Upper lobe of left lung (tissue), 6 donors: ENCODE results near the gene PHKB. TPM values are rescaled to one million over a fixed set of nuclear protein-coding genes. Genes with fewer than 3 reads are reported as not detected.

Source experiments
- ATAC-seq, 2 donors: fragments of 200-7000 bp; cut with Tn5 transposase; one replicate each; pipeline ENCODE4 v1.9.1; 2022; ENCODE audit warnings: mild to moderate bottlenecking in 2 of 2, moderate library complexity in 2 of 2; ENCODE audit not compliant: low FRiP score in 2 of 2
- DNase-seq, 2 donors: peaks; one replicate each; pipeline ENCODE4 v3.0.0-alpha.2; 2019 to 2020
- H3K27ac ChIP-seq, 4 donors: fragments of 200-600 bp; sonication (generic); one replicate each; pipeline ENCODE4 v1.5.1; 2016 to 2019
- H3K27me3 ChIP-seq, 4 donors: fragments of 200-600 bp; sonication (generic); one replicate each; pipeline ENCODE4 v1.5.1; 2017 to 2019
- H3K36me3 ChIP-seq, 4 donors: fragments of 200-600 bp; sonication (generic); one replicate each; pipeline ENCODE4 v1.5.1; 2016 to 2019
- H3K4me1 ChIP-seq, 4 donors: fragments of 200-600 bp; sonication (generic); one replicate each; pipeline ENCODE4 v1.5.1; 2018 to 2019
- H3K4me3 ChIP-seq, 4 donors: fragments of 200-600 bp; sonication (generic); one replicate each; pipeline ENCODE4 v1.5.1; 2017 to 2019; ENCODE audit warnings: mild to moderate bottlenecking in 2 of 4, moderate library complexity in 1 of 4
- H3K9me3 ChIP-seq, 4 donors: fragments of 200-600 bp; sonication (generic); one replicate each; pipeline ENCODE4 v1.5.1; 2018 to 2019
- CTCF ChIP-seq, 6 experiments: fragments of 450-650 bp in 4 of 6; fragments of 200-600 bp in 2 of 6; sonication (generic) in 2 of 6; IDR thresholded peaks; one replicate each; pipeline ENCODE4 v1.5.1; 2016 to 2019; ENCODE audit warnings: antibody characterized with exemption in 6 of 6
- EP300 ChIP-seq, 4 donors: sonication (generic); formaldehyde crosslinking; IDR thresholded peaks; one replicate each; pipeline ENCODE4 v1.5.1; 2017; ENCODE audit warnings: antibody characterized with exemption in 4 of 4, control low read depth in 2 of 4
- POLR2A ChIP-seq, 4 donors: fragments of 450-650 bp; IDR thresholded peaks; one replicate each; pipeline ENCODE4 v1.5.1; 2016 to 2017; ENCODE audit warnings: antibody characterized with exemption in 4 of 4, mild to moderate bottlenecking in 2 of 4
- POLR2AphosphoS5 ChIP-seq, 2 donors: sonication (generic); formaldehyde crosslinking; IDR thresholded peaks; one replicate each; pipeline ENCODE4 v1.5.1; 2017; ENCODE audit warnings: antibody characterized with exemption in 2 of 2
- WGBS, 2 donors: methylation state at CpG; one replicate each; pipeline ENCODE4 v1.1.5; 2017 to 2018; 5-methylcytosine and 5-hydroxymethylcytosine counted together
- total RNA-seq, 6 donors: library from RNA; depleted of rRNA in 4 of 6; stranded (reverse); fragments of >200 nt in 4 of 6; gene quantifications; one replicate each; pipeline versions ENCODE4 v1.1.0 to v1.2.1, GENCODE V29; 2016 to 2021
- donor health status: DM: no; HTN: no; CAD: no; lungs with moderate emphysema.
- donor health status: DM: no; HTN: yes; CAD: no; lungs with severe emphysema.

PHKB gene
- total RNA-seq, 6 donors from 2014 or later: 63.0 to 135 (median 78.5) TPM

- ATAC-seq: no peak
- Histone ChIP-seq H3K36me3 (peaks cover 6 to 53% (median 28%) of the 10 kb centered on the region in 4 donors), H3K9me3 (no peaks in the 10 kb centered on the region), H3K4me3 (no peak overlapping the region), H3K4me1 (peaks cover 0 to 8% (median 0%) of the 10 kb centered on the region in 4 donors), H3K27ac (no peak overlapping the region), H3K27me3 (no peaks in the 10 kb centered on the region)
- DNase-seq: no peak
- WGBS, 2 donors: 77 to 86% methylated on average over 3 of the region's 3 CpGs
- no peak for TF ChIP-seq CTCF (IDR thresholded peaks at IDR 0.05)
- TF ChIP-seq EP300 (IDR thresholded peaks at IDR 0.05): no peak
- no peak for TF ChIP-seq POLR2AphosphoS5 (IDR thresholded peaks at IDR 0.05)
- TF ChIP-seq POLR2A (IDR thresholded peaks at IDR 0.05): no peak
Measured at GRCh38 chr16:47448830-47449575, 12.1 kb upstream of the PHKB start.

GRCh38 chr16:47449788-47450187 lies 11.3 kb upstream of the PHKB start:
- no peak for ATAC-seq

GRCh38 chr16:47458331-47458730 lies 2.8 kb upstream of the PHKB start:
- 86 to 92% methylated on average over 2 of the region's 2 CpGs for WGBS, 2 donors
- H3K27ac ChIP-seq: no peak overlapping the region
- peaks cover 15 to 32% (median 24%) of the 10 kb centered on the region in 4 donors for H3K4me1 ChIP-seq
- TF ChIP-seq EP300 (IDR thresholded peaks at IDR 0.05): no peak
- TF ChIP-seq CTCF (IDR thresholded peaks at IDR 0.05): no peak
- TF ChIP-seq POLR2A (IDR thresholded peaks at IDR 0.05): no peak
- no peak for TF ChIP-seq POLR2AphosphoS5 (IDR thresholded peaks at IDR 0.05)
- H3K9me3 ChIP-seq: no peaks in the 10 kb centered on the region
- no peak for ATAC-seq
- H3K4me3 ChIP-seq: no peak overlapping the region
- H3K27me3 ChIP-seq: no peaks in the 10 kb centered on the region
- DNase-seq: no peak
- H3K36me3 ChIP-seq: peaks cover 3 to 29% (median 5%) of the 10 kb centered on the region in 4 donors

More at GRCh38 chr16:47449788-47450187, 11.3 kb upstream of the PHKB start:
- TF ChIP-seq POLR2A (IDR thresholded peaks at IDR 0.05) (no peak), CTCF (IDR thresholded peaks at IDR 0.05) (no peak), POLR2AphosphoS5 (IDR thresholded peaks at IDR 0.05) (no peak), EP300 (IDR thresholded peaks at IDR 0.05) (no peak)
- 79 to 93% methylated on average over 3 of the region's 3 CpGs for WGBS, 2 donors
- no peaks in the 10 kb centered on the region for H3K27me3 ChIP-seq
- no peak for DNase-seq
- H3K4me1 ChIP-seq: peaks cover 0 to 8% (median 0%) of the 10 kb centered on the region in 4 donors
- no peak overlapping the region for H3K4me3 ChIP-seq
- no peaks in the 10 kb centered on the region for H3K9me3 ChIP-seq
- H3K36me3 ChIP-seq: peaks cover 6 to 56% (median 29%) of the 10 kb centered on the region in 4 donors
- H3K27ac ChIP-seq: no peak overlapping the region

- WGBS, 2 donors: 67 to 73% methylated on average over 1 of the region's 1 CpG
- H3K4me1 ChIP-seq: peaks cover 28 to 44% (median 33%) of the 10 kb centered on the region in 4 donors
- no peak for ATAC-seq
Measured at GRCh38 chr16:47459603-47460002, 1.5 kb upstream of the PHKB start.

More at GRCh38 chr16:47459603-47460002, 1.5 kb upstream of the PHKB start:
- Histone ChIP-seq H3K27ac (peak overlapping the region in 3 of 4 donors; percentile 97 to 100 (median 99)), H3K36me3 (peaks cover 0 to 24% (median 0%) of the 10 kb centered on the region in 4 donors), H3K4me3 (peak overlapping the region in 2 of 4 donors; percentile 75 to 83), H3K9me3 (no peaks in the 10 kb centered on the region), H3K27me3 (no peaks in the 10 kb centered on the region)
- no peak for DNase-seq
- TF ChIP-seq EP300 (IDR thresholded peaks at IDR 0.05) (no peak), POLR2A (IDR thresholded peaks at IDR 0.05) (no peak), CTCF (IDR thresholded peaks at IDR 0.05) (no peak), POLR2AphosphoS5 (IDR thresholded peaks at IDR 0.05) (no peak)
